M059J (cell line): Measurements from ENCODE around the gene NMNAT3. TPM values are rescaled to one million over a fixed set of nuclear protein-coding genes. Genes with fewer than 3 reads are reported as not detected.

Experiments used
- DNase-seq: peaks from one replicate; pipeline ENCODE4 v3.0.0-alpha.2; 2012; ENCODE audit warnings: low read depth
- total RNA-seq: library from RNA; depleted of rRNA; stranded (reverse); fragments of >200 nt; shearing (Covaris generic); gene quantifications from 2 replicates; pipeline ENCODE4 v1.2.3, GENCODE V29; 2014; rRNA removed

The NMNAT3 gene
- total RNA-seq, 1 experiment from 2014 or later: 3.2 TPM

DNA sequence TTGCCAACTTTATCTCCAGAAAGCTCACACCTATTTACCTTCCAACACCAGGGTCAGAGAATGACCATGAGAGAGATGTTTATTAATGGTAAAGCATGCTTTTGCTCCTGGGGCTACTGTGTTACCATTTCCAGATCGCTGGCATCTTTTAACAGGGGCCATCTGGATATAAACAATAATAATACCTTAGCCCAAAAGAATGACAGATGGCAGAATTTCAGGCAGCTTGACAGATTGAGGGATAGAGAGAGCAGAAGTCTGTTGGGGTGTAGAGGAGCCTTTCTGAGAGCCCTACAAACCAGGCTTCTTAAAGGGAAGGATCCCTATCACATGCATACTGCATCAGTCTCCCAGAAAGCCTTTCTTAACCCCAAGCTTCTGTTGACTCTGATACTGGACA lies 156.0 kb downstream of the NMNAT3 start:
- no peak for DNase-seq

DNA sequence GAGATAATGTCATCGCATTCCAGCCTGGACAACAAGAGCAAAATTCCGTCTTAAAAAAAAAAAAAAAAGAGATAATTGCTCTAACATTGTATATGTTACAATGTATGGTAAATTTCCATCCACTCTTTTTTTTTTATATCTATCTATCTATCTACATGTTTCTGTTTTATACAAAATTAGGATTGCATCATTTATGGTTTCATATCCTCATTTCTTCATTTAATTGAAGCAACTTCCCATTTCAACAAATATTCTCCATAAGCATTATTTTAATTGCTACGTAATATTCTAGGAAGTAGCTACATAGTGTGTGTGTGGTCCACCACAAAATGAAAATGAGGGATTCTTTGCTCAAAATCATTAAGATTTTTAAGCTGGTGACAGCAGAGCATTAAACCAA lies 156.6 kb downstream of the NMNAT3 start:
- DNase-seq: no peak

- DNase-seq: peak; percentile 66
Observed at GRCh38 chr3:139519998-139520737, 157.6 kb downstream of the NMNAT3 start.

DNA sequence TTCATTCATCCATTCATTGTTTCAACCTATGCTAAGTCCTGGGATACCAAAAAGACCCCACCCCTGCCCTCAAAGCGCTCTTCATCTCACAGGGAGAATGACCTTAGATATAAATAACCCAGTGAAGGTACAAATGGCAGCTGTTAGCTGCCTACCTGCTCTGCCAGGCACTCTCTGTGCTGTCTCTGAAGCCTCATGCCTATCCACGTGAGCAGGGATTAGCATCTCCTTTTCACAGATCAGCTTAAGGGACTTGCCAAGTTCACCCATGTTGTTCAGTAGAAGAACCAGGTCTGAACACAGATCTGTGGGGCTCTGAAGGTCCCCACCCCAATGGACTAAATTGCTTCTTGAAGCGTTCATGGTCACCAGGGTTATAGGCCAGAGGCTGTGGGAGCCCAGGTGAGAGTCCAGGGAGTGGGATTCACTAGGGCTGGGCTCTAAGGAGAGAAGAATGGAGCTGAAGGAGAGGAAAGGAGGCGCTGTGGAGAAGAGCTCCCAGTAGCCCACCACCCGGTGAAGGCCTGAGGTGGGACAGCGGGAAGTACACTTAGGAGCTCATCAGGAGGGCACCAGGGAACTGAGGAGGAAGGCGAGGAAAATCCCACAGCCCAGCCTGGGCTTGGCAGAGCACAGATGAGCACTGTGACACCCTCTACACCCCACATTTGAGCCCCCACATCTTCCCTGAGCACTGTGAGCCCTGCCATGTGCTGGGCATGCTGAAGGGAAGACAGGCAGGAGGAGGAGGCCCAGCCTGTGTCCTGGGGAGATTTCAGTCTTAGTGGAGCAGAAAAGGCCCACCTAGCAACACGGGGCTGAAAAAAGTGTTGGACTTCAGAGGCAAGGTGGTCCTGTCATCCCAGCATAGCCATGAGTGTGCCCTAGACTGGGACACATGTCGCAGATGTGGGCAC lies 158.6 kb downstream of the NMNAT3 start:
- no peak for DNase-seq

DNA sequence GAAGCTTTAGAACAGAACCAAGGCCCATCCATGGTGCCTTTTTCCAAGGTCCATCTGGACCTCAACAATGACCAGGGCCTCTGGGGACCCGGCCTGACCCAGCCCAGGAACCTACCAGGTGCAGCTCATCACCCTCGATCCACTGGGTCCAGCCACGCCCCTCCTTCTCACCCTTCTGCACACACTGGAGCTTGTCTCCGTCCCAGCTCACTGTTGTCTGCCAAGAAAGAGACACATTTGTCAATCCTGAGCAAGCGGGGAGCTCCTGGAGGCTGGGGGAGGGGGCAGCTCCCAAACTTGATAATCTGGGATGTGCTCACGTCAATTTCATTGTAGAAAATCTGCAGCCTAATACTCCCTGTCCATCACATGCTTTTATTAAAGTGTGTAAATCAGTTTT lies 159.5 kb downstream of the NMNAT3 start:
- DNase-seq: no peak

- DNase-seq: no peak
Observed at GRCh38 chr3:139517321-139518065, 160.3 kb downstream of the NMNAT3 start.

DNA sequence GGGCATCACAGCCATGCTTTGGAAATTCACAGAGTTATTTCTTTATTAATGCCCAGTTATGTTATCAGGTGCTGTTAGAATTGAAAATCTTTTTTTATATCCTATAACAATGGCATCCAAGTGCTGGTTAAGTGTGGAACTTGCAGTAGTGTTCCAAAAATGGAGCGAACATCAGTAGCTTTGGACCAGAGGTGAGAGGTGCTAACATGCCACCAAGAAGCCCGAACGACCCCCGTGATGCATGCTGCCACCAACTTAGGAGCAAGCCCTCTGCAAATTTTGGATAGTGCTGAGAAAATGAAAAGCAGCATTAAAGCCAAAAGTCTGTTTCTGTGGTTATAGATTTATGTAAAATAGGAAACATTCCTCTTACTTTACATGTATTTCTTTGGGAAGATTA lies 163.0 kb downstream of the NMNAT3 start:
- no peak for DNase-seq

Other genes starting within 250 kb of the NMNAT3 start
- gene RBP2, start 201.5 kb downstream of the NMNAT3 start, total RNA-seq: not detected in 2 replicates
- 24.4 and 28.6 TPM in 2 replicates for gene RBP1, start 138.2 kb downstream of the NMNAT3 start, total RNA-seq